ENCODE measurements around the gene GAK. TPM values are rescaled to one million over a fixed set of nuclear protein-coding genes. Genes with fewer than 3 reads are reported as not detected.

The GAK gene
- total and polyA plus RNA-seq, 2 of the 13 experiments (the other 11 are each of a cell fraction or from before 2014, with no cell fraction given) = 17.5 to 44.3 TPM

DNA sequence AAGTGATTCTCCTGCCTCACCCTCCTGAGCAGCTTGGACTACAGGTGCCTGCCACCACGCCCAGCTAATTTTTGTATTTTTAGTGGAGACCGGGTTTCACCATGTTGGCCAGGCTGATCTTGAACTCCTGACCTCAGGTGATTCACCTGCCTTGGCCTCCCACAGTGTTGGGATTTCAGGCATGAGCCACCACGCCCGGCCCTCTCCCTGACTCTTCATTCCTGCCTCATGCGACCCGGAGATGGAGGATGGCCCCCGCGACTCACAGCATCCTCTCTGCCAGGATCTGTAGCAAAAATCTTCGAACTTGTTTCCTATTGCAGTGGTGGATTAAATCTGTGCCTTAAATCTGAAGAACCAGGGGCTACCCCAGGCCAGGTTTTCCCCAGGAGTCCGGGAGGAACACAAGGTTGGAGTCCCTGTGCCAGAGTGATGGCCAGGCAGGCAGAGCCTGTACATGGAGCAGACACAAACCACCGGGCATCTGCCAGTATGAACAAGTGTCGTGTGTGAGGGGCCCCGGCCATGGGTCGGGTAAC, 117.7 kb downstream of the GAK start (continued):
- TF ChIP-seq, protein P1, sequence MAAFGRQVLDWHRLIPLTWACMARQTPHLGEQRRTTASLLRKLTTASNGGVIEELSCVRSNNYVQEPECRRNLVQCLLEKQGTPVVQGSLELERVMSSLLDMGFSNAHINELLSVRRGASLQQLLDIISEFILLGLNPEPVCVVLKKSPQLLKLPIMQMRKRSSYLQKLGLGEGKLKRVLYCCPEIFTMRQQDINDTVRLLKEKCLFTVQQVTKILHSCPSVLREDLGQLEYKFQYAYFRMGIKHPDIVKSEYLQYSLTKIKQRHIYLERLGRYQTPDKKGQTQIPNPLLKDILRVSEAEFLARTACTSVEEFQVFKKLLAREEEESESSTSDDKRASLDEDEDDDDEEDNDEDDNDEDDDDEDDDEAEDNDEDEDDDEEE (CRISPR knock-in tag; IDR thresholded peaks at IDR 0.05) = no peak

GRCh38 chr4:813900-814299, 118.2 kb downstream of the GAK start:
- 31% methylated on average over 10 of the region's 10 CpGs for WGBS (ENCODE audit: low lambda C conversion rate)
- peaks cover 1 to 38% of the 10 kb centered on the region in 2 experiments for H3K27me3 ChIP-seq (ENCODE audit: control insufficient read depth in 1 of 2, insufficient read depth in 2 of 2, low read length in 2 of 2)
- ATAC-seq (peak; percentile 80), FAIRE-seq (no peak), DNase-seq (ENCODE audit: low spot score) (peak; percentile 58)
- no peaks in the 10 kb centered on the region for H3K36me3 ChIP-seq (replicated peaks in 1 of 2; ENCODE audit: control insufficient read depth in 1 of 2, insufficient read depth in 2 of 2, low read length in 2 of 2)
- no peak overlapping the region for H3K4me3 ChIP-seq (replicated peaks in 1 of 3; ENCODE audit: insufficient read depth in 1 of 3, low read depth in 2 of 3, low read length in 3 of 3)
- H3K4me2 ChIP-seq (ENCODE audit: low read depth, low read length) = no peak overlapping the region
- no peaks in the 10 kb centered on the region for H3K79me2 ChIP-seq (ENCODE audit: insufficient read depth, low read length)
- ChIA-PET POLR2A (interaction anchor here (1.0 to 1.4 kb wide), 2 partner anchors 15 to 21 kb away, joined by 3 to 4 read pairs; no protein-coding TSS in a partner anchor), CTCF (ENCODE audit: low intra/inter-chr PET ratio, low total read pairs) (interaction anchor here (0.8 kb wide), 1 partner anchor 78 kb away, joined by 3 read pairs; no protein-coding TSS in a partner anchor)
- no peak overlapping the region for H3K9ac ChIP-seq (ENCODE audit: insufficient read depth, low read depth, low read length)
- BruUV-seq (replicated peaks) = no TSS peak
- peaks cover 38% of the 10 kb centered on the region for H3K4me1 ChIP-seq (ENCODE audit: insufficient read depth, low read length)
- in situ Hi-C loops (cut with HindIII; ENCODE audit: extremely low pct_ligation_motif_present, low pct_unique_long_range_greater_than_20kb) (loop anchor here (10.0 kb wide), 1 partner anchor 171 kb away; the partner anchor contains the start of gene IDUA), intact Hi-C loops (cut with micrococcal nuclease; ENCODE audit: unreplicated experiment) (loop anchor here (1.0 to 5.0 kb wide), 3 partner anchors 61 to 173 kb away; partner anchors contain the start of gene IDUA)
- no peak overlapping the region for H2AFZ ChIP-seq (ENCODE audit: low read length)
- H3K9me3 ChIP-seq (ENCODE audit: low read length) = no peaks in the 10 kb centered on the region
- no peak overlapping the region for H3K27ac ChIP-seq (ENCODE audit: extremely low read length, insufficient read depth, low read length)
- no peaks in the 10 kb centered on the region; the same call in 1 of the 2 replicates for H4K20me1 ChIP-seq (ENCODE audit: insufficient read depth, low read length)
- TF ChIP-seq, protein P2, sequence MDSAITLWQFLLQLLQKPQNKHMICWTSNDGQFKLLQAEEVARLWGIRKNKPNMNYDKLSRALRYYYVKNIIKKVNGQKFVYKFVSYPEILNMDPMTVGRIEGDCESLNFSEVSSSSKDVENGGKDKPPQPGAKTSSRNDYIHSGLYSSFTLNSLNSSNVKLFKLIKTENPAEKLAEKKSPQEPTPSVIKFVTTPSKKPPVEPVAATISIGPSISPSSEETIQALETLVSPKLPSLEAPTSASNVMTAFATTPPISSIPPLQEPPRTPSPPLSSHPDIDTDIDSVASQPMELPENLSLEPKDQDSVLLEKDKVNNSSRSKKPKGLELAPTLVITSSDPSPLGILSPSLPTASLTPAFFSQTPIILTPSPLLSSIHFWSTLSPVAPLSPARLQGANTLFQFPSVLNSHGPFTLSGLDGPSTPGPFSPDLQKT (CRISPR knock-in tag; IDR thresholded peaks at IDR 0.05; ENCODE audit: borderline replicate concordance) = no peak
- TF ChIP-seq, protein P3, sequence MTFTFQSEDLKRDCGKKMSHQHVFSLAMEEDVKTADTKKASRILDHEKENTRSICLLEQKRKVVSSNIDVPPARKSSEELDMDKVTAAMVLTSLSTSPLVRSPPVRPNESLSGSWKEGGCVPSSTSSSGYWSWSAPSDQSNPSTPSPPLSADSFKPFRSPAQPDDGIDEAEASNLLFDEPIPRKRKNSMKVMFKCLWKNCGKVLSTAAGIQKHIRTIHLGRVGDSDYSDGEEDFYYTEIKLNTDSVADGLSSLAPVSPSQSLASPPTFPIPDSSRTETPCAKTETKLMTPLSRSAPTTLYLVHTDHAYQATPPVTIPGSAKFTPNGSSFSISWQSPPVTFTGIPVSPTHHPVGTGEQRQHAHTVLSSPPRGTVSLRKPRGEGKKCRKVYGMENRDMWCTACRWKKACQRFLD (CRISPR knock-in tag; IDR thresholded peaks at IDR 0.05; ENCODE audit: borderline replicate concordance) = no peak
- TF ChIP-seq GATAD2A (CRISPR knock-in tag; IDR thresholded peaks at IDR 0.05) = 0 out of 2 replicates have a peak, but pooled peaks have one; percentile 21
- no peak for TF ChIP-seq SMAD3 (CRISPR knock-in tag; IDR thresholded peaks at IDR 0.05)
- peak; percentile 20; the same call in 1 of the 2 replicates for TF ChIP-seq ZNF687 (CRISPR knock-in tag; IDR thresholded peaks at IDR 0.05)
- no peak for TF ChIP-seq NKX3-1 (CRISPR knock-in tag; IDR thresholded peaks at IDR 0.05)
- peak; percentile 30; the same call in 1 of the 2 replicates for TF ChIP-seq ELF3 (CRISPR knock-in tag; IDR thresholded peaks at IDR 0.05)
- peak; percentile 41; the same call in 1 of the 2 replicates for TF ChIP-seq SALL1 (CRISPR knock-in tag; IDR thresholded peaks at IDR 0.05)
- TF ChIP-seq ZBTB21 (CRISPR knock-in tag; IDR thresholded peaks at IDR 0.05) = no peak
- TF ChIP-seq SMC3 (IDR thresholded peaks at IDR 0.05; ENCODE audit: low read length) = peak; percentile 67
- peak; percentile 86 for TF ChIP-seq CTCF (CRISPR knock-in tag; IDR thresholded peaks at IDR 0.05)
